GM13976 (cell line): ENCODE data around the gene PHEX.
A peak's percentile ranks its signal among the peaks of the same experiment; 100 is the strongest.
"Not testable (repeated sequence)": the region's sequence is repeated elsewhere in the genome, so short reads cannot be mapped to it uniquely, and the experiment has no call there.

Experiments used
- DNase-seq: peaks from one replicate; pipeline ENCODE4 v3.0.0; 2012; ENCODE audit warnings: low spot score
- in situ Hi-C: fragments of 300-500 bp; cut with MboI; formaldehyde crosslinking; loops from one replicate; pipeline ENCODE4 v1.12.0; 2022; ENCODE audit warnings: low sequenced_read_pairs, mixed read lengths, inconsistent platforms; ENCODE audit not compliant: unreplicated experiment
- TF ChIP-seq, protein P1 (sequence below): IDR thresholded peaks from 2 replicates; pipeline ENCODE4 v1.5.1; 2012; ENCODE audit warnings: borderline replicate concordance, mild to moderate bottlenecking; ENCODE audit not compliant: insufficient read depth; ENCODE audit errors: extremely low read depth, missing control alignments, control extremely low read depth

The PHEX gene

GRCh38 chrX:22268706-22269105 is 236.6 kb downstream of the PHEX start:
- DNase-seq: no peak
- TF ChIP-seq, protein P1, sequence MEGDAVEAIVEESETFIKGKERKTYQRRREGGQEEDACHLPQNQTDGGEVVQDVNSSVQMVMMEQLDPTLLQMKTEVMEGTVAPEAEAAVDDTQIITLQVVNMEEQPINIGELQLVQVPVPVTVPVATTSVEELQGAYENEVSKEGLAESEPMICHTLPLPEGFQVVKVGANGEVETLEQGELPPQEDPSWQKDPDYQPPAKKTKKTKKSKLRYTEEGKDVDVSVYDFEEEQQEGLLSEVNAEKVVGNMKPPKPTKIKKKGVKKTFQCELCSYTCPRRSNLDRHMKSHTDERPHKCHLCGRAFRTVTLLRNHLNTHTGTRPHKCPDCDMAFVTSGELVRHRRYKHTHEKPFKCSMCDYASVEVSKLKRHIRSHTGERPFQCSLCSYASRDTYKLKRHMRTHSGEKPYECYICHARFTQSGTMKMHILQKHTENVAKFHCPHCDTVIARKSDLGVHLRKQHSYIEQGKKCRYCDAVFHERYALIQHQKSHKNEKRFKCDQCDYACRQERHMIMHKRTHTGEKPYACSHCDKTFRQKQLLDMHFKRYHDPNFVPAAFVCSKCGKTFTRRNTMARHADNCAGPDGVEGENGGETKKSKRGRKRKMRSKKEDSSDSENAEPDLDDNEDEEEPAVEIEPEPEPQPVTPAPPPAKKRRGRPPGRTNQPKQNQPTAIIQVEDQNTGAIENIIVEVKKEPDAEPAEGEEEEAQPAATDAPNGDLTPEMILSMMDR: no peak

DNA sequence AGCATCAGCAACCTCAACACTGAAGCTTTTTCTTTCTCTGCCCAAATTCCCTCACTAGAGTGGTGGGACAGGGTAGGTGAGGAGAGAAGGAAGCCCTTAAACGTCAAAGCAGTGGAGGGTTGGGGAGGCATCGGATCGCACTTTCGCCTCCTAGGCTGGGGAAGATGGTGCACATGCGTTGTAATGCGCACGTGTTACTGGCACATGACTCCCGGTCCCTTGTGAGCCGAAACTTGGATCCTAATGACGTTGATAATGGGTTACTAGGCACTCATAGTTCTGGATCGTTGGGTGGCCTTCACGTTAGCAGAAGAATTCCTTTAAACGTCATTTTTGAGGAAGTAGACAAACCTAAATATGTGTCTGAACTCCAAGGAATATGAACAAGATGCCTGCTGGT is 240.5 kb downstream of the PHEX start, which contains the start of gene CBLL2:
CBLL2 (plus strand) TSS at position 301 of the 400 bp plus-strand sequence; CDS start at position 380, 79 bp downstream.
- in situ Hi-C loops: no loop called here
- no peak for DNase-seq
- TF ChIP-seq, protein P1: no peak

More at GRCh38 chrX:22268706-22269105, 236.6 kb downstream of the PHEX start:
- in situ Hi-C loops: no loop called here

GRCh38 chrX:22273714-22274317 is 241.7 kb downstream of the PHEX start:
- DNase-seq: no peak
- in situ Hi-C loops: no loop called here
- TF ChIP-seq, protein P1: no peak

DNA sequence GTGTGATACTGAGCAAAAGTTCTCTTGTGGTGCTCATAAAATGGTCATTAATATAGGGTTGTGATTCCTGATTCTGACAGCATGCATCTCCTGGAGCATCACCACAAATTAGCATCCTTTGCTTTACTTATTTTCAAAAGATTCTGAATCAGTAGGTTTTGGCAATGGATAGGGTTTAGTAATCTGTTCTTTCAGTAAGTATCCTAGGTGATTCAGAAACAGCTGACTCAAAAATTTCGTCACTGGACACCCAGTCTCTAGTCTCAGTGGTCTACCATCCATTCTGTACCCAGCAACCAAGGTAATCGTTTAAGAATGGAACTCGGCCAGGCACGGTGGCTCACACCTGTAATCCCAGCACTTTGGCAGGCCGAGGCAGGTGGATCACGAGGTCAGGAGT is 244.7 kb downstream of the PHEX start:
- no peak for DNase-seq
- TF ChIP-seq, protein P1: no peak
- in situ Hi-C loops: no loop called here

DNA sequence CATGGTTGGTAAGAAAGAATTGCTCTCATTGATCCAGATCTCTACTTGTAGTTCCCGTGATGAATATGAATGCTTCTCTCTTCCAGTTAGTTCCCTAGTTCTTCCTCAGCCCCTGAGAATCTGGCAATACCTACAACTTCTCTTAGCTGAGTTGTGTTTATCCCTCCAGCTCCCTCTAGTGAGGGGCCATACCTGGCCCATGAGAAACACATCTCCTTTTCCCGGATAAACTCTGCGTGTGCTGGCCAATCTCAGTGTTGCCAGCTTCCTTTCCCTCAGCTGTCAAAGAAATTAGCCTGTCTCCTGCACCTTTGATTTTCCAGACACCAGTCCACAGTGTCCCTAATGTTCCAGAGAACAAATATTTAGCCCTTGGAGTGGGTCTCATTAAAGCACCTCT is 246.2 kb downstream of the PHEX start:
- TF ChIP-seq, protein P1: no peak
- in situ Hi-C loops: no loop called here

GRCh38 chrX:22289209-22289608 is 257.1 kb downstream of the PHEX start:
- in situ Hi-C loops, DNase-seq: not testable (repeated sequence)

More for the DNA sequence above, 246.2 kb downstream of the PHEX start:
- peak; percentile 13 for DNase-seq

DNA sequence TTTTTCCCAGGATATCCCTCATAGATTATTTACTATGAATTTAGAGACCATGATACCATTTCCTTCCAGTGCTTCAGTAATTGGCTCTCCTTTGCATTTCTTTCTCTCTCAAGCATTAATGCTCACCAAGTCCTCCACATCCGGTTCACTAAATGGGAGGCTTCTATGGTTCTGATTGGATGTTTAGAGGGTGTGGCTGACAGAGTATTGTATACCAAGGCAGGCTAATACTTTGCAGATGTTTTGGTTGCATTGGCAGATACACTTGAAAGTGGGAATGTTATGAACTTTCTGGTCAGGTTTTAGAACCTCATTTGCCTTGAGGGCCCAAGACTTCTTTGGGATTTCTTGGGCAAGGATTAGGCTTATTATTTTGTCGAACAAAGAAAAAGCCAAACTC is 264.7 kb downstream of the PHEX start:
- DNase-seq: no peak
- in situ Hi-C loops: no loop called here
- TF ChIP-seq, protein P1: no peak
